ENCODE data around the gene TMOD1.

TMOD1 gene

DNA sequence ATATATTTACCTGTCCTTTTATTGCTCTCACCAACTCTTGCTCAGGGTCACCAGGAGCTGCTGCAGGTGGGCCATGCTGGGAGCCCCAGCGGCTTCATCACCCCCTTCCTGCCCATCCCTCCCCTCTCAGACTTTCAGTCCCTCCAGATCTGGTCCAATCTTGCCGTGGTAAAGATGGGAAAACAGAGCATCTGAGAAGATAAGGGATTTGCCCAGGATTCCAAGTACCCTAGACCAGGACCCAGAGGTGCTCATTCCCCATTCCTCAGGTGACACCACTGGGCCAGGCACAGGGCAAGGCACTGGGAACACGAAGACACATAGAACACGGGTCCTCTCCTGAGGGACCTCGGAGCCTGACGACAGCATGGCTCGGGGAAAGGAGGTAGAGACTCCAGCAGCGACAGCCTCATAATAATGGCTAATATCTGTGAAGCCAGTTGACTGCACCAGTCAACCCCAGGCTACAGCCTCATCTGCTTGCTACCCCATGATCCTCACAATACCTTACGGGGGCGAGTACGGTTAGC is 18.0 kb downstream of the TMOD1 start:
- H3K4me2 ChIP-seq (ENCODE audit: low read length): no peak overlapping the region
- TF ChIP-seq, protein P1, sequence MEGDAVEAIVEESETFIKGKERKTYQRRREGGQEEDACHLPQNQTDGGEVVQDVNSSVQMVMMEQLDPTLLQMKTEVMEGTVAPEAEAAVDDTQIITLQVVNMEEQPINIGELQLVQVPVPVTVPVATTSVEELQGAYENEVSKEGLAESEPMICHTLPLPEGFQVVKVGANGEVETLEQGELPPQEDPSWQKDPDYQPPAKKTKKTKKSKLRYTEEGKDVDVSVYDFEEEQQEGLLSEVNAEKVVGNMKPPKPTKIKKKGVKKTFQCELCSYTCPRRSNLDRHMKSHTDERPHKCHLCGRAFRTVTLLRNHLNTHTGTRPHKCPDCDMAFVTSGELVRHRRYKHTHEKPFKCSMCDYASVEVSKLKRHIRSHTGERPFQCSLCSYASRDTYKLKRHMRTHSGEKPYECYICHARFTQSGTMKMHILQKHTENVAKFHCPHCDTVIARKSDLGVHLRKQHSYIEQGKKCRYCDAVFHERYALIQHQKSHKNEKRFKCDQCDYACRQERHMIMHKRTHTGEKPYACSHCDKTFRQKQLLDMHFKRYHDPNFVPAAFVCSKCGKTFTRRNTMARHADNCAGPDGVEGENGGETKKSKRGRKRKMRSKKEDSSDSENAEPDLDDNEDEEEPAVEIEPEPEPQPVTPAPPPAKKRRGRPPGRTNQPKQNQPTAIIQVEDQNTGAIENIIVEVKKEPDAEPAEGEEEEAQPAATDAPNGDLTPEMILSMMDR (IDR thresholded peaks at IDR 0.05; ENCODE audit: low read depth, low read length): no peak
- no peak for TF ChIP-seq EZH2phosphoT487 (IDR thresholded peaks at IDR 0.05; ENCODE audit: low read depth)
- no peaks in the 10 kb centered on the region for H3K9me3 ChIP-seq (ENCODE audit: insufficient read depth, low read length)
- no peaks in the 10 kb centered on the region for H3K79me2 ChIP-seq (ENCODE audit: low read length)
- no peaks in the 10 kb centered on the region for H3K27me3 ChIP-seq (ENCODE audit: low read depth, low read length)
- peaks cover 8% of the 10 kb centered on the region for H3K4me1 ChIP-seq (ENCODE audit: low read length)
- H3K4me3 ChIP-seq (ENCODE audit: low read length): no peak overlapping the region
- no peaks in the 10 kb centered on the region for H3K36me3 ChIP-seq (replicated peaks; ENCODE audit: low read depth, low read length)
- no peak overlapping the region for H3K27ac ChIP-seq (ENCODE audit: low read length)
- no peak overlapping the region for H3K9ac ChIP-seq (ENCODE audit: low read length)
- no peaks in the 10 kb centered on the region for H4K20me1 ChIP-seq (ENCODE audit: insufficient read depth, low read length)
- H2AFZ ChIP-seq (ENCODE audit: low read depth, low read length): no peak overlapping the region

DNA sequence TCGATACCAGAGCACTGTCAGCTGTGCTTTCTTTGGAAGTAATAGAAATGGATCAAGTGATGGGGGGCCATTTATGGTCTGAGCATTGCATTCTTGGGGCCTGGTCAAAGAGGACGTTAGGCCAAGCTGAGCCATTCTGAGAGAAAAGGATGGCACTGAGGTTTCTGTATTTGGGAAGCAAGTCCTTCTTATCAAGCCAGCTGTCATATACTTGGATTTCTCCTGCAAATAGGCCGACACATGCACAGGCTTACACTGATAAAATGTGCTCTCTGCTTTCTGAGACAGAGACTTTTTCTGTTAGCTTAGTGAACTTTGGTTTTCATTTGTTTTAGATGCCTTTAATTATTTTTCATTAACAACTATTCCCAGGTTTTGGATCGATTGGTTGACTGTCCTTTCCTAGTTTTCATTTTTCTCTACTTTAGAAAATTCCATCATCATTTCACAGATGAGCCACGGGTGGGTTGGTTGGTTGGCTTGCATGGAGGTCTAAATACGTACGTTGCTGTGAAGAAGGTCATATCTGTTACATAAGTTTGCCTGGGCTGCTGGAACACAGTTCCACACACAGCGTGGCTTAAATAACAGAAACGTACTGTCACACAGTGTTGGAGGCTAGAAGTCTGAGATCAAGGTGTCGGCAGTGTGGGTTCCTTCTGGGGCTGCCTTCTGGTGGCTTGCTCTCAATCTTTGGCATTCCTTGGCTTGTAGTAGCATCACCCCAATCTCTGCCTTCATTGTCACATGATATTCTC is 20.3 kb downstream of the TMOD1 start:
- Histone ChIP-seq H3K4me1 (ENCODE audit: low read length) (peaks cover 8% of the 10 kb centered on the region), H3K9ac (ENCODE audit: low read length) (no peak overlapping the region), H3K27me3 (ENCODE audit: low read depth, low read length) (no peaks in the 10 kb centered on the region), H2AFZ (ENCODE audit: low read depth, low read length) (no peak overlapping the region), H3K4me2 (ENCODE audit: low read length) (no peak overlapping the region), H3K4me3 (ENCODE audit: low read length) (no peak overlapping the region), H4K20me1 (ENCODE audit: insufficient read depth, low read length) (no peaks in the 10 kb centered on the region), H3K27ac (ENCODE audit: low read length) (no peak overlapping the region), H3K36me3 (replicated peaks; ENCODE audit: low read depth, low read length) (no peaks in the 10 kb centered on the region), H3K9me3 (ENCODE audit: insufficient read depth, low read length) (no peaks in the 10 kb centered on the region), H3K79me2 (ENCODE audit: low read length) (no peaks in the 10 kb centered on the region)
- TF ChIP-seq, protein P1 (IDR thresholded peaks at IDR 0.05; ENCODE audit: low read depth, low read length): no peak
- no peak for TF ChIP-seq EZH2phosphoT487 (IDR thresholded peaks at IDR 0.05; ENCODE audit: low read depth)

DNA sequence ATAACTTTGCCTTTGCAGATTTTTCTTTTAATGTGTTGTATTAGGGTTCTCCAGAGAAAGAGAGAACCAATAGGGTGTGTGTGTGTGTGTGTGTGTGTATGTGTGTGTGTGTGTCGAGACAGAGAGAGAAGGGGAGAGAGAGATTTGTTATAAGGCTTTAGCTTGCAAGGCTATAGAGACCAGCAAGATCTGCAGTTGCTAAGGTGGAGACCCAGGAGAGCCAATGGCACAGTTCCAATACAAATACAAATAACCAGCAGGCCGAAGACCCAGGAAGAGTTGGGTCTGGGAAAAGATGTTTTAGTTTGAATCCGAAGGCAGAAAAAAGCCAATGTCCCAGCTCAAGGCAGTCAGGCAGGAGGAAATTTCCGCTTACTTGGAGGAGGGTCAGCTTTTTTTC is 23.0 kb downstream of the TMOD1 start:
- Histone ChIP-seq H3K4me3 (ENCODE audit: low read length) (no peak overlapping the region), H3K9ac (ENCODE audit: low read length) (no peak overlapping the region), H3K79me2 (ENCODE audit: low read length) (no peaks in the 10 kb centered on the region), H4K20me1 (ENCODE audit: insufficient read depth, low read length) (no peaks in the 10 kb centered on the region), H3K4me2 (ENCODE audit: low read length) (no peak overlapping the region), H3K4me1 (ENCODE audit: low read length) (peaks cover 12% of the 10 kb centered on the region), H3K27me3 (ENCODE audit: low read depth, low read length) (no peaks in the 10 kb centered on the region), H3K36me3 (replicated peaks; ENCODE audit: low read depth, low read length) (no peaks in the 10 kb centered on the region), H3K9me3 (ENCODE audit: insufficient read depth, low read length) (no peaks in the 10 kb centered on the region), H2AFZ (ENCODE audit: low read depth, low read length) (no peak overlapping the region), H3K27ac (ENCODE audit: low read length) (no peak overlapping the region)
- TF ChIP-seq, protein P1 (IDR thresholded peaks at IDR 0.05; ENCODE audit: low read depth, low read length): no peak
- TF ChIP-seq EZH2phosphoT487 (IDR thresholded peaks at IDR 0.05; ENCODE audit: low read depth): no peak

DNA sequence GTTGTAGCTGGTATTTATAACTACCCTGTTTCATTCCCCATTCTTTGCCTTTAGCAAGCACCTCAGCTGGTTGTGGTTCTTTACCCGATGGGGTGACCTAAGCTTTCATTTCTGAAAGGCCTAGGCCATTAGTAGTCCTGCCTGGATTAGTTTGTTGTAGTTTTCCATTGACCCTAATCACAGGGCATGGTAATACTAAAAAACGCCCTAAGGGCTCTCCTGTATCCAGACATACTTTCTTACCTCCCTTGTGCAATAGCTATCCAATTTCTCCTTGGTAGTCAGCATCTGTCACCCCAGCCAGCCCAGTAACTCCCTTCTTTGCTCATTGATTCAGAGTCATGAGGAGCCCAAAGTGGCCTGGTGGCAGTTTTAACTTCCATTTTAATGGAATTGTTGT is 24.0 kb downstream of the TMOD1 start:
- Histone ChIP-seq H3K4me3 (ENCODE audit: low read length) (no peak overlapping the region), H3K4me1 (ENCODE audit: low read length) (peaks cover 20% of the 10 kb centered on the region), H3K9ac (ENCODE audit: low read length) (no peak overlapping the region), H3K27ac (ENCODE audit: low read length) (no peak overlapping the region), H3K4me2 (ENCODE audit: low read length) (no peak overlapping the region), H2AFZ (ENCODE audit: low read depth, low read length) (no peak overlapping the region), H3K27me3 (ENCODE audit: low read depth, low read length) (no peaks in the 10 kb centered on the region), H3K36me3 (replicated peaks; ENCODE audit: low read depth, low read length) (no peaks in the 10 kb centered on the region), H4K20me1 (ENCODE audit: insufficient read depth, low read length) (no peaks in the 10 kb centered on the region), H3K79me2 (ENCODE audit: low read length) (no peaks in the 10 kb centered on the region), H3K9me3 (ENCODE audit: insufficient read depth, low read length) (no peaks in the 10 kb centered on the region)
- TF ChIP-seq, protein P1 (IDR thresholded peaks at IDR 0.05; ENCODE audit: low read depth, low read length): no peak
- no peak for TF ChIP-seq EZH2phosphoT487 (IDR thresholded peaks at IDR 0.05; ENCODE audit: low read depth)

Data from OCI-LY3 (cell line).